OCI-LY1 (cell line): Measurements from ENCODE around the gene TPBG.

Source experiments
- H2AFZ ChIP-seq: fragments of 200-600 bp; sonication (generic), shearing (Covaris generic); 2 replicates; pipeline ENCODE4 v1.6.0; 2014; ENCODE audit warnings: antibody characterized with exemption, mild to moderate bottlenecking, low read length
- H3F3A ChIP-seq: fragments of 200-600 bp; sonication (generic), shearing (Covaris generic); 2 replicates; pipeline ENCODE4 v1.6.0; 2014; ENCODE audit warnings: mild to moderate bottlenecking, antibody characterized with exemption, low read length, moderate library complexity; ENCODE audit not compliant: insufficient read depth
- H3K27ac ChIP-seq: fragments of 200-600 bp; sonication (generic); 2 replicates; pipeline ENCODE4 v1.5.1; 2014; ENCODE audit warnings: low read length, mixed run types, mild to moderate bottlenecking, low read depth; ENCODE audit not compliant: poor library complexity, severe bottlenecking
- H3K27me3 ChIP-seq: fragments of 200-600 bp; sonication (generic); 2 replicates; pipeline ENCODE4 v1.6.0; 2014; ENCODE audit warnings: antibody characterized with exemption, mild to moderate bottlenecking, low read length, moderate library complexity; ENCODE audit not compliant: insufficient read depth
- H3K36me3 ChIP-seq: fragments of 200-600 bp; sonication (generic); 2 replicates; pipeline ENCODE4 v1.6.1; 2014; ENCODE audit warnings: mild to moderate bottlenecking, antibody characterized with exemption, low read length, moderate library complexity, mixed read lengths; ENCODE audit not compliant: insufficient read depth
- H3K4me1 ChIP-seq: fragments of 200-600 bp; sonication (generic); 2 replicates; pipeline ENCODE4 v1.5.1; 2014; ENCODE audit warnings: mild to moderate bottlenecking, low read length, moderate library complexity; ENCODE audit not compliant: insufficient read depth, severe bottlenecking
- H3K4me2 ChIP-seq: fragments of 200-600 bp; sonication (generic), shearing (Covaris generic); 2 replicates; pipeline ENCODE4 v1.6.1; 2014; ENCODE audit warnings: low read length
- H3K4me3 ChIP-seq: fragments of 200-600 bp; sonication (generic); 2 replicates; pipeline ENCODE4 v1.5.1; 2014; ENCODE audit warnings: low read length, low read depth, mild to moderate bottlenecking, mixed read lengths; ENCODE audit not compliant: poor library complexity, severe bottlenecking
- H3K79me2 ChIP-seq: fragments of 200-600 bp; shearing (Covaris generic); 2 replicates; pipeline ENCODE4 v1.6.1; 2016; ENCODE audit warnings: mixed run types, low read length, mixed read lengths; ENCODE audit not compliant: insufficient read depth
- H3K9ac ChIP-seq: fragments of 200-600 bp; sonication (generic), shearing (Covaris generic); 2 replicates; pipeline ENCODE4 v1.6.1; 2014; ENCODE audit warnings: mild to moderate bottlenecking, low read length, mixed read lengths
- H3K9me2 ChIP-seq: fragments of 200-600 bp; sonication (generic), shearing (Covaris generic); 2 replicates; pipeline ENCODE4 v1.6.1; 2014; ENCODE audit warnings: low read depth, mild to moderate bottlenecking, low read length, mixed read lengths
- H3K9me3 ChIP-seq: fragments of 200-600 bp; shearing (Covaris generic); 2 replicates; pipeline ENCODE4 v1.6.1; 2014; ENCODE audit warnings: low read length, mixed read lengths
- H4K20me1 ChIP-seq: fragments of 200-600 bp; sonication (generic), shearing (Covaris generic); 2 replicates; pipeline ENCODE4 v1.6.0; 2016; ENCODE audit warnings: mild to moderate bottlenecking, low read length; ENCODE audit not compliant: insufficient read depth
- CTCF ChIP-seq: fragments of 200-600 bp; sonication (generic), shearing (Covaris generic); IDR thresholded peaks from 2 replicates; pipeline ENCODE4 v1.5.1; 2017; ENCODE audit warnings: mild to moderate bottlenecking, antibody characterized with exemption, low read length, moderate library complexity, mixed read lengths
- EZH2 ChIP-seq: fragments of 200-600 bp; sonication (generic), shearing (Covaris generic); IDR thresholded peaks from 2 replicates; pipeline ENCODE4 v1.8.0; 2017; ENCODE audit warnings: borderline replicate concordance, mixed run types, mild to moderate bottlenecking, antibody characterized with exemption, low read length, moderate library complexity, mixed read lengths

TPBG gene

GRCh38 chr6:82362878-82363427 is 664 bp upstream of the TPBG start:
- no peaks in the 10 kb centered on the region for H3K9me3 ChIP-seq
- no peaks in the 10 kb centered on the region for H3K27me3 ChIP-seq
- H3K27ac ChIP-seq, result no peak overlapping the region
- H3K9me2 ChIP-seq, result no peaks in the 10 kb centered on the region
- no peak overlapping the region for H2AFZ ChIP-seq
- TF ChIP-seq EZH2 (no peak), CTCF (no peak)
- no peaks in the 10 kb centered on the region for H4K20me1 ChIP-seq
- H3K9ac ChIP-seq, result no peak overlapping the region
- H3K4me3 ChIP-seq, result no peak overlapping the region
- H3F3A ChIP-seq, result no peaks in the 10 kb centered on the region
- H3K79me2 ChIP-seq, result no peaks in the 10 kb centered on the region
- no peak overlapping the region for H3K4me2 ChIP-seq
- H3K4me1 ChIP-seq, result no peaks in the 10 kb centered on the region
- no peaks in the 10 kb centered on the region for H3K36me3 ChIP-seq

- Histone ChIP-seq H3K36me3 (no peaks in the 10 kb centered on the region), H3K4me2 (no peak overlapping the region), H3K9ac (no peak overlapping the region), H2AFZ (no peak overlapping the region), H3K27me3 (no peaks in the 10 kb centered on the region), H4K20me1 (no peaks in the 10 kb centered on the region), H3K9me3 (no peaks in the 10 kb centered on the region), H3F3A (no peaks in the 10 kb centered on the region), H3K27ac (no peak overlapping the region), H3K4me3 (no peak overlapping the region), H3K9me2 (no peaks in the 10 kb centered on the region), H3K79me2 (no peaks in the 10 kb centered on the region), H3K4me1 (no peaks in the 10 kb centered on the region)
- TF ChIP-seq CTCF (no peak), EZH2 (no peak)
Observed at GRCh38 chr6:82364087-82365015, 734 bp downstream of the TPBG start.

- no peak overlapping the region for H3K4me2 ChIP-seq
- no peaks in the 10 kb centered on the region for H3K9me2 ChIP-seq
- H3K4me3 ChIP-seq, result no peak overlapping the region
- no peaks in the 10 kb centered on the region for H3K9me3 ChIP-seq
- no peaks in the 10 kb centered on the region for H3K79me2 ChIP-seq
- H3K4me1 ChIP-seq, result no peaks in the 10 kb centered on the region
- no peak overlapping the region for H2AFZ ChIP-seq
- TF ChIP-seq CTCF (no peak), EZH2 (no peak)
- H3K36me3 ChIP-seq, result no peaks in the 10 kb centered on the region
- no peak overlapping the region for H3K9ac ChIP-seq
- no peak overlapping the region for H3K27ac ChIP-seq
- no peaks in the 10 kb centered on the region for H4K20me1 ChIP-seq
- H3K27me3 ChIP-seq, result no peaks in the 10 kb centered on the region
- H3F3A ChIP-seq, result no peaks in the 10 kb centered on the region
Observed at GRCh38 chr6:82365016-82365795, 1.6 kb downstream of the TPBG start.
